Measurements from ENCODE around the gene EVA1A.
A peak's percentile ranks its signal among the peaks of the same experiment; 100 is the strongest.

The EVA1A gene

DNA sequence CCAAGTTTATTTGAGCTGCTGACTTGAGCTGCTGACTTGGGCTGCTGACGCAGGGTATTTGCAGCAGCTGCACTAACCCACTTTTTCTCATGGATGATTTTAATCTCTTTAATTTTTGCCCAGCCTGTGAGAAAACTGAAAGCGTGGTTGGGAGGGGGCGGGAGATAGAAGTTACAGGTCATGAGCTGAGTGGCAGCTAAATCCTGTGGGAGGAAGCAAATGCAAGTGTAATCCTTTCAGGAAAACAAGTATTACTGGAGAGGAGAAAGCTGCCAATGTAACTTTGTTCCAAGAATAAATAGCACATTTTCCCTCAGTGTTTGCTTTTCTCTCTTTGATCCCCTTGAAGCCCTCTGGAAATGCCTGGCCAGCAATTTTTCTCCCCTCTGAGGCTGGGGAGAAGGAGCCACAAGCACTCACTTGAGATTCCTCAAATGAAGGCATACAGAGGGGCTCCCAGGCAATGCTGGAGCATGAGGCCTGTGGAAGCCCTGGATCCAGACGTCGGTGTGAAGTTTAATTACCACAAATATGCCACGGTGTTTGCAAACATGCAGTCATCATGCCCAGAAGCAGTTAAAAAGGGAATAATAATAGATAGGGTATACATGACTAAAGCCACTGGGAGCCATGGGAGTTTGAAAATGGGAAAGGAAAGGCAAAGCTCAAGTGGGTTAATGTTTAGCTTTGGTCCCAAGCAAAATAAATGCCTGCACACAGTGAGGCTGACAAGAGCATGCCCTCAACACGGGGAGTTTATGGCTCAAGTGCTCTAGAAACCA, 10.4 kb upstream of the EVA1A start:
- TF ChIP-seq, protein P1, sequence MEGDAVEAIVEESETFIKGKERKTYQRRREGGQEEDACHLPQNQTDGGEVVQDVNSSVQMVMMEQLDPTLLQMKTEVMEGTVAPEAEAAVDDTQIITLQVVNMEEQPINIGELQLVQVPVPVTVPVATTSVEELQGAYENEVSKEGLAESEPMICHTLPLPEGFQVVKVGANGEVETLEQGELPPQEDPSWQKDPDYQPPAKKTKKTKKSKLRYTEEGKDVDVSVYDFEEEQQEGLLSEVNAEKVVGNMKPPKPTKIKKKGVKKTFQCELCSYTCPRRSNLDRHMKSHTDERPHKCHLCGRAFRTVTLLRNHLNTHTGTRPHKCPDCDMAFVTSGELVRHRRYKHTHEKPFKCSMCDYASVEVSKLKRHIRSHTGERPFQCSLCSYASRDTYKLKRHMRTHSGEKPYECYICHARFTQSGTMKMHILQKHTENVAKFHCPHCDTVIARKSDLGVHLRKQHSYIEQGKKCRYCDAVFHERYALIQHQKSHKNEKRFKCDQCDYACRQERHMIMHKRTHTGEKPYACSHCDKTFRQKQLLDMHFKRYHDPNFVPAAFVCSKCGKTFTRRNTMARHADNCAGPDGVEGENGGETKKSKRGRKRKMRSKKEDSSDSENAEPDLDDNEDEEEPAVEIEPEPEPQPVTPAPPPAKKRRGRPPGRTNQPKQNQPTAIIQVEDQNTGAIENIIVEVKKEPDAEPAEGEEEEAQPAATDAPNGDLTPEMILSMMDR (conservative IDR thresholded peaks at IDR 0.05; ENCODE audit: control insufficient read depth, insufficient read depth, low read depth, low read length) = no peak
- DNase-seq (ENCODE audit: low read depth) = peak; percentile 65

DNA sequence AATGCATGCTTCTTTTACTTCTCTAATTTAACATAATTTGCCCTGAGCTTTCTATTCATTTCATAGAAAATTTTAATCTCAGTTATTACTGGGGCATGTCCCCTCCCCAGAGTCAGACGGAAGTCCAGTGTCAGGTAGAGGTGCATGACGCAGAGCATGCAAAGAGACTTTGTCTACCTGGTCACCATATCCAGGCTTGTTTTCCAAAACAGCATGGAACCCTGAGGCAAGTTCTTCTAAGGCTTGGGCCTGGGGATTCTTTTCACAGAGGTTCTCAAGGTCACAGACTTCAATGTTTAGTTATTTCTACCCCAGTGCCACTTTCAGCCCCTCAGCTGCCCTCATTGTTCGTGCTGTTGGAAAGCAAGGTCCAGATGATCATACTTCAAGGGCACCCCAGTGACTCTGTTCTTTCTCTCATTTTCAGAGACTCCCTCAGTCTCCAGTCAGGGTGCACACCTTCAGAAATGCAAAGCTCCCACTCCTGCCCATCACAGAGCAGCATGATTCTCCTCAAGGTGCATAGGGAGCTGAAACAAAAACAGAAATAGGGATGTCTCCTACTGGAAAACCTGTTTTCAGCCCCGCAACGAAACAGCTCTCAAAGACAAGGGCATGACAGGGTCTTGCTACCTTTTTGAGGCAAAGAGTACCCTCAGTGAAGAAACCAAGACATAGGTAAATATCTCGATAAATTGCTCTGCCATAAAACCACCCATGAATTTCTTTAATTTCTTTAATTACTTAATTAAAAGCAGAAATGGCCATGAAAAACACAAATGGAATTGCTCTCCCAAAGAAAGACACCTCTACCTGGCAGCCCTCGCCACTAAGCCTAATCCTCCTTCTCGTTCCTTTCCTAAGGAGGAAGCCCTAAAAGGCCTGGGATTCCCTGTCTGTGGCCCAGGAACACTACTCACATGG, 9.5 kb upstream of the EVA1A start:
- H3K4me3 ChIP-seq (ENCODE audit: control insufficient read depth, low read depth, low read length) = no peak overlapping the region
- DNase-seq (ENCODE audit: low read depth) = no peak
- TF ChIP-seq, protein P1 (conservative IDR thresholded peaks at IDR 0.05; ENCODE audit: control insufficient read depth, insufficient read depth, low read depth, low read length) = no peak

More for the DNA sequence above, 10.4 kb upstream of the EVA1A start:
- no peak overlapping the region for H3K4me3 ChIP-seq (ENCODE audit: control insufficient read depth, low read depth, low read length)

DNA sequence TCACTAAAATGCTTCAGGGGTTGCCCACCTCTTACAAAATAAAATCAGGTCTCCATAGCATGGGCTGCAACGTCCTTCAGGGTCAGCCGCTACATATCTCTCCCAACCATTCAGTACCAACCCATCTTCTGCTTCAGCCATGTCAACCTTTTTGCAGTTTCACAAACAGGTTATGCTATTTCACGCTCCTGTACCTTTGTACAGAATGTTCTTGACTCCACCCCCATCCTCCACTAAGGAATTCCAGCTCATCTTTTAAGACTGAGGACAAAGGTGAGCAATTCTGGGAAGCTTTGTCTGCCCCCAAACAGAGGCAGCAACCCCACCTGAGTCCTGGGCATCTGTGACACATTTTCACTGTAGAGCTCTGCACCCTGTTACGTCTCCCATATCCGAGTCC, 8.8 kb upstream of the EVA1A start:
- DNase-seq (ENCODE audit: low read depth) = no peak
- no peak overlapping the region for H3K4me3 ChIP-seq (ENCODE audit: control insufficient read depth, low read depth, low read length)
- TF ChIP-seq, protein P1 (conservative IDR thresholded peaks at IDR 0.05; ENCODE audit: control insufficient read depth, insufficient read depth, low read depth, low read length) = no peak

DNA sequence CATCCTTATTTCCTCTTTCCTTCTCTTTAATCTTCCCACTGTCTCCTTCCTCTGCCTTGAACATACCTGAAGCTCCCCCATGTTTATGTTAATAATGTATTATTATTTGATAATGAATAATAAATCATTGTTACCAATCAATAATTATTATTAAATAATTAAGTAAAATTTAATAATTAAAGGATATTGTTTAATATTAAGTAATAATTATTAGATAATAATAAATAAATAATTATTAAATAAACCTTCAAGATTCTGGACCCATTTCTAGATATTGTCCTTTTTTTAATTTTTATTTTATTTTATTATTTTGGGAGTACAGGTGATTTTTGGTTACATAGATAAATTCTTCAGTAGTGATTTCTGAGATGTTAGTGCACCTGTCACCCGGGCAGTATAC, 7.4 kb upstream of the EVA1A start:
- no peak overlapping the region for H3K4me3 ChIP-seq (ENCODE audit: control insufficient read depth, low read depth, low read length)
- TF ChIP-seq, protein P1 (conservative IDR thresholded peaks at IDR 0.05; ENCODE audit: control insufficient read depth, insufficient read depth, low read depth, low read length) = no peak

DNA sequence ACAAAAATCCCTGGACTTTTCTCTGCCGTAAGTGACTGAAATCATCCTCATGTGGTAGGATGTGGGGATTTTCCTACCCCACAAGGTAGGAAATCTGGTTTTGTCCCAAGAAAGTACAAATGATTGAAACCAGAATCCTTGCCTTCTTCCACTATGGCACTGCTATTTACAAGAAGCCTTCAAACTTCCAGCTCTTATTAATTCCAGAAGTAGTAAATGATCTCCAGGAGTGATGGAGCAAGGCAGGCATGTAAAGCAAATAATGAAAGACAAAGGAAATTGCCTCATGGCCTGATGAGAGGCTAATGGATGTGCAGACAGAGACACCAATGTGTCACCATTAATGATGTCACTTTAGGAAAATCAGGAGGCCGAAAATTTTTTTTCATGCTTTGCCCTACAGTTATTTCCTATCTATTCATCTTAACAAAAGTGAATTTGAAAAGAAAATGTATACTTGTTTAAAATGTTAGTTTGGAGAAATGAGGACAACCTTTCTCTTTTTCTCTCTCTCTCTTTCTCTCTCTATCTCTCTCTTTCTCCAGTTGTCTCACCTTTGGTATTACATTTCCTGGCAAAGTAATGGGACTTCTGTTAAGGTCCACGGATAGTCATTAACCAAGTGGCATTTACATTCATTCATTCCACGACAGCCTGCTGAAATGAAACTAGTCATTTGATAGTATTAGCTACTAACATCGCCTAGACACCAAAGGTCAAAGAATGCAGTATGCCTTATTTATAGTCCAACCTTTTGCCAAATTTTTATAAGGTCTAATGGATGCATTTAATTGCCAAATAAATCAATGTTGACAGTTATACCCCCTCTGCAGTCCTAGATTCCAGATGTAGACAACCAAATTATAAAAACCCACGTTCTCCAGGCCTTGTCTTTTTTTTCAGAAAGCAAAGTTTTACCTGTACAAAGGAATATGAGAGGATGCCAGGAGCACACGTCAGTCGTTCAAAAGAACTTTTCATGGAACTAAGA, 5.0 kb upstream of the EVA1A start:
- no peak overlapping the region for H3K4me3 ChIP-seq (ENCODE audit: control insufficient read depth, low read depth, low read length)
- TF ChIP-seq, protein P1 (conservative IDR thresholded peaks at IDR 0.05; ENCODE audit: control insufficient read depth, insufficient read depth, low read depth, low read length) = no peak
- peak; percentile 69 for DNase-seq (ENCODE audit: low read depth)

More for the DNA sequence above, 7.4 kb upstream of the EVA1A start:
- no peak for DNase-seq (ENCODE audit: low read depth)
